ENCODE data around the gene CALD1.

CALD1 gene

DNA sequence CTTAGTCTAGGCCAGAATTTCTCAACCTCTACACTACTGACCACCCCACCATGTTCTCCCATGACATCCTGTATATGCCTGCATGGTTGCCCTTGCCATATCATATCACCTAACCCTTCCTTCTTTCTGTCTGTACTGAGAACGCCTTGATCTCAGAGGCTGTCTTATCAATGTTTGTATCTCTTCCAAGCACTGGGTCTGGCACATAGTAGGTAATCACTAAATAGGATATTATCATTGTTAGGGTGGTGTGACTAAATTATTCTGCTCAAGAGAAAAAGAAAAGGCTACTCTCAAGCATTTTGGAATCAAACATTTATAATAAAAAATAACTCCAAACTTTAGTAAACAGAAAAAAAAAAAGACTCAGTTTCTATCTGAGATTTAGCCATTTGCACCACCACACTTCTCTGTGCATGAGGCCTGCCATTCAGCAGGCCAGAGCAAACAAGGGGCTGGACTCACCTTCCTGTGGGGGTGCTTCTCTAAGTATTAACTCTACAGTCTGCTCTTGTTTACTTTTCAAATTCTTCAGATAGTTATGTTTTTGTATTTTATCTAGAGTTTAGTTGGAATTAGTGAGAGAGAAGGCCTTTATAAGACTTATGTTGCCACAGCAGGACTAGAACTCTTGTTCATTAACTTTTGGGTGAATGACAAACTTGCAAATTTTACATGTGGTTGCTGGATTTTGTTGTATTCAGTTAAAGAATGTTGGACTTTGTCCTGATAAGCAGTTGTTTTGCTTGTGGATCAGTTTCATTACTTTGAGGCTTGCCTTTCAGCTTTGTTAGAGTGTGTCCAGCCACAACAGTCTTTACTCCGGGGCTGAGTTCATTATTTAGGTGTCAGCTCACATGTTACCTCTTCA is 212.3 kb downstream of the CALD1 start:
- H3K27me3 Mint-ChIP-seq (ENCODE audit: low read depth), result no peaks in the 10 kb centered on the region
- H3K4me1 Mint-ChIP-seq, result peaks cover 77% of the 10 kb centered on the region
- peak overlapping the region in 2 of 3 experiments; percentile 9 to 11 for H3K4me3 Mint-ChIP-seq
- peaks cover 47% of the 10 kb centered on the region for H3K36me3 Mint-ChIP-seq (ENCODE audit: low read depth)
- TF ChIP-seq, protein P1, sequence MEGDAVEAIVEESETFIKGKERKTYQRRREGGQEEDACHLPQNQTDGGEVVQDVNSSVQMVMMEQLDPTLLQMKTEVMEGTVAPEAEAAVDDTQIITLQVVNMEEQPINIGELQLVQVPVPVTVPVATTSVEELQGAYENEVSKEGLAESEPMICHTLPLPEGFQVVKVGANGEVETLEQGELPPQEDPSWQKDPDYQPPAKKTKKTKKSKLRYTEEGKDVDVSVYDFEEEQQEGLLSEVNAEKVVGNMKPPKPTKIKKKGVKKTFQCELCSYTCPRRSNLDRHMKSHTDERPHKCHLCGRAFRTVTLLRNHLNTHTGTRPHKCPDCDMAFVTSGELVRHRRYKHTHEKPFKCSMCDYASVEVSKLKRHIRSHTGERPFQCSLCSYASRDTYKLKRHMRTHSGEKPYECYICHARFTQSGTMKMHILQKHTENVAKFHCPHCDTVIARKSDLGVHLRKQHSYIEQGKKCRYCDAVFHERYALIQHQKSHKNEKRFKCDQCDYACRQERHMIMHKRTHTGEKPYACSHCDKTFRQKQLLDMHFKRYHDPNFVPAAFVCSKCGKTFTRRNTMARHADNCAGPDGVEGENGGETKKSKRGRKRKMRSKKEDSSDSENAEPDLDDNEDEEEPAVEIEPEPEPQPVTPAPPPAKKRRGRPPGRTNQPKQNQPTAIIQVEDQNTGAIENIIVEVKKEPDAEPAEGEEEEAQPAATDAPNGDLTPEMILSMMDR (IDR thresholded peaks at IDR 0.05; ENCODE audit: unreplicated experiment in 3 of 3), result no peak
- H3K9me3 Mint-ChIP-seq, result no peaks in the 10 kb centered on the region
- peak overlapping the region; percentile 48 to 86 (median 68) for H3K27ac Mint-ChIP-seq

DNA sequence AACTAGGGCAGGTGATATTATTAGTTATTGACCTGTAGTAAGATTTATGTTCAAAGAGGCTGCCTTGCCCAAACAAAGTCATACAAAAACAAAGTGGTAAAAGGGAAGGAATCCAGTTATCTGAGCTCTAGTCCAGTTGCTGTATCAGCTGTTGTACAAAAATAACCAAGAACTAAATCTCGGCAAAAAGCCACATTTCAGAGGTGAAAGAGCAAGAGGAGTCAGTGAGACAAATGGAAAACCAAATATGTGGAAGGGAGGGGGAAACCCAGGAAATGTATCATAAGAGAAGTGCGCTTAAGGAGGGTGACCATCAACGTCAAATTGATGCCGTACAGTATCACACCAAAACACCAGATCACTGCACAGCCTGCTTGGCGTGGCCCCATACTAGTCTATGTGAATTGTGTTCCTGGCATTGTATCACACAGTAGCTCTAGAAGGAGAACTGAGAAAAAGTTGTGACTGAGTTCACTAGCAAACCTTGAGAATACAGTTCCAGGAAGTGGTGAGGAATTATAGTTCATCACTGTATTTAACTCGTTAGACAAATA is 213.3 kb downstream of the CALD1 start:
- Mint-ChIP-seq H3K27ac (peak overlapping the region; percentile 48 to 86 (median 68)), H3K4me3 (no peak overlapping the region), H3K9me3 (no peaks in the 10 kb centered on the region), H3K36me3 (ENCODE audit: low read depth) (peaks cover 49% of the 10 kb centered on the region), H3K4me1 (peaks cover 74% of the 10 kb centered on the region), H3K27me3 (ENCODE audit: low read depth) (no peaks in the 10 kb centered on the region)
- TF ChIP-seq, protein P1 (IDR thresholded peaks at IDR 0.05; ENCODE audit: unreplicated experiment in 3 of 3), result no peak

DNA sequence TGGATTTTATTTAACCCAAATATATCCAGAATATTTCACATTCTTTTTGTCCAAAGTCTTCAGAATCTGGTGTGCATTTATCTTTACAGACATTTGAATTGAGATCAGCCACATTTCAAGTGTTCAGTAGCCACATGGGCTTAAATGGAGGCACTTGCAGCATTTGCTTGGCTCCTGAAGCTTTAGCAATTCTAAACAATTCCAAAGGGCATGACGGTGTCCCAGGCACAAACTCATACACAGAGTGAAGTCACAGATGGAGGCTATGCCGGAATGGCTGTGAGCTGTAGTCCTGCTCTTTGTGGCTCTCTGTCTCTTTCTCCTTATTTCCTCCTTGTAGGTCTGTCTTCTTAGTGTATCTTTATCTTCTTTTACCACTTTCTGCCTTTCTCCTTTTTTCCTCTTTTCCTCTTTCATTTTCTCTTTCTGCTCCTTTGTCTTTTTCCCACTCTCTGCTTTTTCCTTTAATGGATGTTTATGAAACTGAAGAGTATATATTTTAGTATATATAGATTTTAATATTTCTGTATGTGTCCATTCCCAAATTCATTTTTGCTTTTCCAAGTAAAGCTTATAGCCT is 214.5 kb downstream of the CALD1 start:
- Mint-ChIP-seq H3K4me3 (no peak overlapping the region), H3K27ac (peak overlapping the region; percentile 37 to 63 (median 60)), H3K36me3 (ENCODE audit: low read depth) (peaks cover 57% of the 10 kb centered on the region), H3K4me1 (peaks cover 68% of the 10 kb centered on the region), H3K9me3 (no peaks in the 10 kb centered on the region), H3K27me3 (ENCODE audit: low read depth) (no peaks in the 10 kb centered on the region)
- TF ChIP-seq, protein P1 (IDR thresholded peaks at IDR 0.05; ENCODE audit: unreplicated experiment in 3 of 3), result no peak

- TF ChIP-seq, protein P1 (IDR thresholded peaks at IDR 0.05; ENCODE audit: unreplicated experiment in 3 of 3), result no peak
- Mint-ChIP-seq H3K36me3 (ENCODE audit: low read depth) (peaks cover 59% of the 10 kb centered on the region), H3K27ac (peak overlapping the region; percentile 60 to 90 (median 76)), H3K4me1 (peaks cover 60% of the 10 kb centered on the region), H3K27me3 (ENCODE audit: low read depth) (no peaks in the 10 kb centered on the region), H3K9me3 (no peaks in the 10 kb centered on the region), H3K4me3 (peak overlapping the region in 2 of 3 experiments; percentile 16 to 35)
Measured at GRCh38 chr7:134995239-134996096, 216.0 kb downstream of the CALD1 start.

DNA sequence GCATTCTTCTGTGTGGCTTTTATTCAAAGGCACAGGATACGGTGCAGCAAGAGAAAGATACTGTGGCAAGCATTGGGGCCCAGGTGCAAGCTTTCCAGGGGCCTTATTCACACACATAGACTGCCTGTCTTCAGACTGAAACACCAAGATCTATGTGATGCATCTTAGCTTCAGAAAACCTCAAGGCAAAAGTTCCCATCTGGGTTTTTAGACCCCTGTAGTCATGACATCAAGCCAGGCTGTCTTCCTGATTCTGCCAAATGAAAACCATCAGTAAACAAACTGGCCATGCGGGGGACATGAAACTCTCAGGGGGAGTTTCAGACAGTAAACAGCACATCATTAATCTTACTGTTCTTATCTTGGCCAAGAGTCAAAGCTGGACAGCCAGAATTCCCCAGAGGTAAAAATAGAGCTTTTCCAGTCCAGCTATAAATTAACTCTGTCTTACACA is 216.7 kb downstream of the CALD1 start:
- Mint-ChIP-seq H3K9me3 (peaks cover 2% of the 10 kb centered on the region), H3K36me3 (ENCODE audit: low read depth) (peaks cover 58% of the 10 kb centered on the region), H3K4me1 (peaks cover 53% of the 10 kb centered on the region), H3K4me3 (peak overlapping the region in 1 of 3 experiments; percentile 8), H3K27me3 (ENCODE audit: low read depth) (no peaks in the 10 kb centered on the region), H3K27ac (peak overlapping the region; percentile 60 to 90 (median 70))
- TF ChIP-seq, protein P1 (IDR thresholded peaks at IDR 0.05; ENCODE audit: unreplicated experiment in 3 of 3), result no peak
